SK-N-SH (cell line): ENCODE data around the gene FBXO2. TPM values are rescaled to one million over a fixed set of nuclear protein-coding genes. Genes with fewer than 3 reads are reported as not detected.
"Not testable (repeated sequence)": the region's sequence is repeated elsewhere in the genome, so short reads cannot be mapped to it uniquely, and the experiment has no call there.

Experiments
- CTCF ChIA-PET: fragments of 300-600, 350-600 bp; formaldehyde crosslinking; extraction: SDS; loops from one replicate; lab custom pipeline; 2021; lab: Yijun Ruan, JAX
- POLR2A ChIA-PET: fragments of 350-600 bp; sonication (Branson Sonifier 250); formaldehyde crosslinking; extraction: SDS; loops from one replicate; lab custom pipeline; 2020; ENCODE audit warnings: antibody characterized with exemption, inconsistent platforms; lab: Yijun Ruan, JAX
- DNase-seq: peaks from one replicate; pipeline ENCODE4 v3.0.0; 2012
- H2AFZ ChIP-seq: fragments of 200-600 bp; sonication (generic); 2 replicates; pipeline ENCODE4 v1.8.1; 2016; ENCODE audit warnings: antibody characterized with exemption, mild to moderate bottlenecking, low read depth
- H3F3A ChIP-seq: fragments of 200-600 bp; sonication (generic); replicated peaks from 2 replicates; pipeline ENCODE3; 2016; ENCODE audit warnings: antibody characterized with exemption, mild to moderate bottlenecking; ENCODE audit not compliant: insufficient read depth
- H3K27ac ChIP-seq, 2 experiments: fragments of 200-500 bp in 1 of 2; fragments of 200-600 bp in 1 of 2; sonication (Bioruptor generic) in 1 of 2; sonication (generic), shearing (Covaris generic) in 1 of 2; 2 replicates each; pipeline versions ENCODE4 v1.5.1 to v1.6.1; 2014 to 2016; ENCODE audit warnings: low read depth in 2 of 2, inconsistent platforms in 1 of 2, low read length in 1 of 2, mild to moderate bottlenecking in 1 of 2, mixed read lengths in 1 of 2
- H3K27me3 ChIP-seq: fragments of 200-600 bp; sonication (generic), shearing (Covaris generic); 2 replicates; pipeline ENCODE4 v1.6.1; 2016; ENCODE audit warnings: mixed run types; ENCODE audit not compliant: insufficient read depth
- H3K36me3 ChIP-seq, 2 experiments: fragments of 200-500 bp in 1 of 2; fragments of 200-600 bp in 1 of 2; sonication (Bioruptor generic) in 1 of 2; sonication (generic) in 1 of 2; replicated peaks in 1 of 2; 2 replicates each; pipeline versions ENCODE3 to v1.5.1; 2014 to 2016; ENCODE audit warnings: low read length in 1 of 2, mild to moderate bottlenecking in 1 of 2; ENCODE audit not compliant: insufficient read depth in 2 of 2, control insufficient read depth in 1 of 2
- H3K4me1 ChIP-seq, 2 experiments: fragments of 200-500 bp in 1 of 2; fragments of 200-600 bp in 1 of 2; sonication (Bioruptor generic) in 1 of 2; sonication (generic), shearing (Covaris generic) in 1 of 2; 2 replicates each; pipeline versions ENCODE4 v1.5.1 to v1.6.1; 2014 to 2016; ENCODE audit warnings: low read depth in 1 of 2, low read length in 1 of 2, mixed run types in 1 of 2; ENCODE audit not compliant: insufficient read depth in 2 of 2, control insufficient read depth in 1 of 2
- H3K4me2 ChIP-seq: fragments of 200-600 bp; sonication (generic), shearing (Covaris generic); 2 replicates; pipeline ENCODE4 v1.6.1; 2017; ENCODE audit warnings: mixed run types
- H3K4me3 ChIP-seq, 2 experiments: fragments of 200-500 bp in 1 of 2; fragments of 200-600 bp in 1 of 2; sonication (Bioruptor generic) in 1 of 2; sonication (generic), shearing (Covaris generic) in 1 of 2; 2 replicates each; pipeline versions ENCODE4 v1.5.1 to v1.8.1; 2014 to 2016; ENCODE audit warnings: low read depth in 2 of 2, inconsistent platforms in 1 of 2, low read length in 1 of 2, mild to moderate bottlenecking in 1 of 2, mixed read lengths in 1 of 2, moderate library complexity in 1 of 2
- H3K79me2 ChIP-seq: fragments of 200-600 bp; sonication (generic); 2 replicates; pipeline ENCODE4 v1.8.1; 2017; ENCODE audit warnings: mild to moderate bottlenecking; ENCODE audit not compliant: insufficient read depth
- H3K9ac ChIP-seq: fragments of 200-600 bp; sonication (generic); 2 replicates; pipeline ENCODE4 v1.6.1; 2017; ENCODE audit warnings: mixed run types
- H3K9me2 ChIP-seq: fragments of 200-600 bp; sonication (generic); 2 replicates; pipeline ENCODE4 v1.6.1; 2017; ENCODE audit warnings: mixed run types
- H3K9me3 ChIP-seq: fragments of 200-600 bp; sonication (generic); 2 replicates; pipeline ENCODE4 v1.6.1; 2017; ENCODE audit warnings: mixed run types, mild to moderate bottlenecking, moderate library complexity
- H4K20me1 ChIP-seq: fragments of 200-600 bp; sonication (generic); 2 replicates; pipeline ENCODE4 v1.6.1; 2017; ENCODE audit warnings: mild to moderate bottlenecking, mixed run types; ENCODE audit not compliant: insufficient read depth
- EZH2phosphoT487 ChIP-seq: fragments of 200-600 bp; sonication (generic); IDR thresholded peaks from 2 replicates; pipeline ENCODE4 v1.6.1; 2017; ENCODE audit warnings: low read depth, mixed run types, mild to moderate bottlenecking, antibody characterized with exemption, moderate library complexity, borderline replicate concordance
- FOXJ3 ChIP-seq: sonication (generic); formaldehyde crosslinking; IDR thresholded peaks from 2 replicates; pipeline ENCODE4 v1.5.1; 2020; ENCODE audit warnings: mild to moderate bottlenecking, missing genetic modification reagents
- GABPA ChIP-seq: IDR thresholded peaks from 2 replicates; pipeline ENCODE4 v1.4.0; 2012; ENCODE audit warnings: low read depth, mild to moderate bottlenecking
- GATA2 ChIP-seq: sonication (generic); formaldehyde crosslinking; IDR thresholded peaks from 2 replicates; pipeline ENCODE4 v1.5.0; 2020; ENCODE audit warnings: mild to moderate bottlenecking, missing genetic modification reagents
- MXI1 ChIP-seq: IDR thresholded peaks from 2 replicates; pipeline ENCODE4 v1.6.1; 2012; ENCODE audit warnings: mild to moderate bottlenecking, low read depth, low read length, improper control_type of control experiment
- NFIC ChIP-seq: IDR thresholded peaks from 2 replicates; pipeline ENCODE4 v1.4.0; 2012; ENCODE audit warnings: borderline replicate concordance
- SIN3A ChIP-seq: IDR thresholded peaks from 2 replicates; pipeline ENCODE4 v1.6.1; 2012; ENCODE audit warnings: low read depth, mild to moderate bottlenecking, low read length, moderate library complexity, borderline replicate concordance
- TEAD4 ChIP-seq: IDR thresholded peaks from 2 replicates; pipeline ENCODE4 v1.4.0; 2012; ENCODE audit warnings: mild to moderate bottlenecking, borderline replicate concordance; ENCODE audit not compliant: insufficient read depth
- WGBS: methylation state at CpG from one replicate; pipeline ENCODE4 v1.1.6; 2017; ENCODE audit warnings: low lambda C conversion rate; 5-methylcytosine and 5-hydroxymethylcytosine counted together
- polyA plus RNA-seq, 3 experiments: library from polyadenylated mRNA; depleted of rRNA; stranded (reverse); fragments of >200 nt; gene quantifications; 2 replicates each; pipeline ENCODE4 v1.2.3, GENCODE V29; 2012
- TF ChIP-seq, protein P1 (sequence below): IDR thresholded peaks from 2 replicates; pipeline ENCODE4 v1.4.0; 2012; ENCODE audit warnings: low read depth
- TF ChIP-seq, protein P2 (sequence below): fragments of 200-600 bp; sonication (generic); IDR thresholded peaks from 2 replicates; pipeline ENCODE4 v1.6.1; 2017; ENCODE audit warnings: antibody characterized with exemption, mild to moderate bottlenecking, moderate library complexity
- TF ChIP-seq, protein P3 (sequence below): IDR thresholded peaks from 2 replicates; pipeline ENCODE4; 2012

FBXO2 gene
- polyA plus RNA-seq, 1 of the 3 experiments (the other 2 are of a cell fraction) = 21.7 TPM

DNA sequence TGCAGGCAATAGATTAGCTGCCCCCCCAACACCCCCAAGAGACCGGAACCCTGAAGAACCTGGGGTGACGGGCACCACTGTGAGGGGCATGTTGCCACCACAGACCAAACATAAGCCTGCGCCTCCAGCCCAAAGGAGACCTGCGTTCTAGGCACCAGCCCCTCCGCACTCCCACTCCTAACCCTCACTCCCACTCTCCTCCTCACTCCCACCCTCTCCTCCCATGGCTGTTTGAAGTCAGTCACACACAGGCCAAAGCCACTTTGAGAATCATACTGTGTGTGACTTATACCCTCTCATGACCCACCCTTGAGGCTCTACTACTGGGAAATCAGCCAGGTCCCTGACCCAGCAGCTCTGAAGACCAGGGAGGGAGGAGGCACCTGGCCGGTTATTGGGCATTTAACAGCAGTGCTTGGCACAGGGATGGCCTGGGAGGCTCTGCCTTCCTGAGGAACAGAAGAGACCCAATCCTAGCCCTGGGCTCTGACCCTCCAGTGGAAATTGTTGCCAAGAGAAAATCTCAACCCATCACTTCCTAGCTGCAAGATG is 43.5 kb downstream of the FBXO2 start:
- Histone ChIP-seq H3K9me3 (no peaks in the 10 kb centered on the region), H3K79me2 (no peaks in the 10 kb centered on the region), H3K9me2 (no peaks in the 10 kb centered on the region), H3K4me3 (no peak overlapping the region), H2AFZ (no peak overlapping the region), H3K9ac (no peak overlapping the region), H3K27me3 (no peaks in the 10 kb centered on the region), H3K4me1 (peaks cover 0 to 17% of the 10 kb centered on the region in 2 experiments; a peak in 1 of 4 replicates), H4K20me1 (no peaks in the 10 kb centered on the region), H3K4me2 (no peak overlapping the region), H3K27ac (no peak overlapping the region; a peak in 1 of 4 replicates), H3K36me3 (no peaks in the 10 kb centered on the region), H3F3A (no peaks in the 10 kb centered on the region)
- ChIA-PET POLR2A (interaction anchor here (0.5 kb wide), 1 partner anchor 284 kb away, joined by 3 read pairs; no protein-coding TSS in a partner anchor), CTCF (interaction anchor here (0.8 to 1.9 kb wide), 7 partner anchors 8 to 369 kb away, joined by 3 to 7 read pairs (median 4); partner anchors contain the start of gene FBXO6)
- no peak for TF ChIP-seq NFIC
- TF ChIP-seq FOXJ3 = no peak
- TF ChIP-seq, protein P1, sequence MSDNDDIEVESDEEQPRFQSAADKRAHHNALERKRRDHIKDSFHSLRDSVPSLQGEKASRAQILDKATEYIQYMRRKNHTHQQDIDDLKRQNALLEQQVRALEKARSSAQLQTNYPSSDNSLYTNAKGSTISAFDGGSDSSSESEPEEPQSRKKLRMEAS = no peak
- TF ChIP-seq EZH2phosphoT487 = no peak
- TF ChIP-seq, protein P2, sequence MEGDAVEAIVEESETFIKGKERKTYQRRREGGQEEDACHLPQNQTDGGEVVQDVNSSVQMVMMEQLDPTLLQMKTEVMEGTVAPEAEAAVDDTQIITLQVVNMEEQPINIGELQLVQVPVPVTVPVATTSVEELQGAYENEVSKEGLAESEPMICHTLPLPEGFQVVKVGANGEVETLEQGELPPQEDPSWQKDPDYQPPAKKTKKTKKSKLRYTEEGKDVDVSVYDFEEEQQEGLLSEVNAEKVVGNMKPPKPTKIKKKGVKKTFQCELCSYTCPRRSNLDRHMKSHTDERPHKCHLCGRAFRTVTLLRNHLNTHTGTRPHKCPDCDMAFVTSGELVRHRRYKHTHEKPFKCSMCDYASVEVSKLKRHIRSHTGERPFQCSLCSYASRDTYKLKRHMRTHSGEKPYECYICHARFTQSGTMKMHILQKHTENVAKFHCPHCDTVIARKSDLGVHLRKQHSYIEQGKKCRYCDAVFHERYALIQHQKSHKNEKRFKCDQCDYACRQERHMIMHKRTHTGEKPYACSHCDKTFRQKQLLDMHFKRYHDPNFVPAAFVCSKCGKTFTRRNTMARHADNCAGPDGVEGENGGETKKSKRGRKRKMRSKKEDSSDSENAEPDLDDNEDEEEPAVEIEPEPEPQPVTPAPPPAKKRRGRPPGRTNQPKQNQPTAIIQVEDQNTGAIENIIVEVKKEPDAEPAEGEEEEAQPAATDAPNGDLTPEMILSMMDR = no peak
- no peak for TF ChIP-seq MXI1
- TF ChIP-seq, protein P3, sequence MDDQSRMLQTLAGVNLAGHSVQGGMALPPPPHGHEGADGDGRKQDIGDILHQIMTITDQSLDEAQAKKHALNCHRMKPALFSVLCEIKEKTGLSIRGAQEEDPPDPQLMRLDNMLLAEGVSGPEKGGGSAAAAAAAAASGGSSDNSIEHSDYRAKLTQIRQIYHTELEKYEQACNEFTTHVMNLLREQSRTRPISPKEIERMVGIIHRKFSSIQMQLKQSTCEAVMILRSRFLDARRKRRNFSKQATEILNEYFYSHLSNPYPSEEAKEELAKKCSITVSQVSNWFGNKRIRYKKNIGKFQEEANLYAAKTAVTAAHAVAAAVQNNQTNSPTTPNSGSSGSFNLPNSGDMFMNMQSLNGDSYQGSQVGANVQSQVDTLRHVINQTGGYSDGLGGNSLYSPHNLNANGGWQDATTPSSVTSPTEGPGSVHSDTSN = no peak
- TF ChIP-seq GABPA = no peak
- TF ChIP-seq SIN3A = no peak
- no peak for TF ChIP-seq TEAD4
- TF ChIP-seq GATA2 (CRISPR knock-in tag) = no peak
- no peak for DNase-seq
- WGBS = 34% methylated on average over 6 of the region's 6 CpGs

GRCh38 chr1:11609378-11609777 is 44.9 kb downstream of the FBXO2 start:
- H3K79me2 ChIP-seq, H3K4me3 ChIP-seq, H3K27me3 ChIP-seq, H3F3A ChIP-seq, DNase-seq, H3K27ac ChIP-seq, H2AFZ ChIP-seq, CTCF ChIA-PET, H4K20me1 ChIP-seq, H3K4me2 ChIP-seq, H3K9me2 ChIP-seq, POLR2A ChIA-PET, H3K9me3 ChIP-seq, H3K36me3 ChIP-seq, H3K9ac ChIP-seq: not testable (repeated sequence)
- peaks cover 0 to 17% of the 10 kb centered on the region in 2 experiments; a peak in 1 of 4 replicates for H3K4me1 ChIP-seq
- no CpG with 5 or more reads among the region's 13 CpGs for WGBS

GRCh38 chr1:11608596-11609130 is 45.6 kb downstream of the FBXO2 start:
- WGBS = 66% methylated on average over 18 of the region's 37 CpGs
- H3K4me3 ChIP-seq, H3K9me3 ChIP-seq, H3K9ac ChIP-seq, H3K9me2 ChIP-seq, H3K27ac ChIP-seq, H3K4me2 ChIP-seq, H3K79me2 ChIP-seq, CTCF ChIA-PET, H3K27me3 ChIP-seq, H3K36me3 ChIP-seq, H3F3A ChIP-seq, POLR2A ChIA-PET, H2AFZ ChIP-seq, H4K20me1 ChIP-seq, DNase-seq: not testable (repeated sequence)
- H3K4me1 ChIP-seq = peaks cover 0 to 17% of the 10 kb centered on the region in 2 experiments; a peak in 1 of 4 replicates
